GM12878 (cell line): Measurements from ENCODE around the gene GDF3. TPM values are rescaled to one million over a fixed set of nuclear protein-coding genes. Genes with fewer than 3 reads are reported as not detected.

Experiments used
- BMI1 ChIP-seq: fragments of 450-650 bp; IDR thresholded peaks from 2 replicates; pipeline ENCODE4 v1.6.1; 2016; ENCODE audit warnings: mild to moderate bottlenecking, moderate library complexity, borderline replicate concordance
- MTA2 ChIP-seq: fragments of 450-650 bp; IDR thresholded peaks from 2 replicates; pipeline ENCODE4 v1.6.1; 2016; ENCODE audit warnings: low read depth, mild to moderate bottlenecking, moderate library complexity
- MTA3 ChIP-seq: IDR thresholded peaks from 2 replicates; pipeline ENCODE4 v1.6.1; 2012; ENCODE audit warnings: low read length, inconsistent platforms, borderline replicate concordance
- RUNX3 ChIP-seq: IDR thresholded peaks from 2 replicates; pipeline ENCODE4 v1.6.1; 2012; ENCODE audit warnings: low read length, inconsistent platforms
- STAT3 ChIP-seq: IDR thresholded peaks from 2 replicates; pipeline ENCODE4 v1.6.1; 2011; ENCODE audit warnings: low read depth, low read length, improper control_type of control experiment
- polyA plus RNA-seq, 11 experiments: library from polyadenylated mRNA; depleted of rRNA in 4 of 11; unstranded in 6 of 11; stranded (reverse) in 5 of 11; fragments of >200 nt; fragmentation: Nextera tagmentation in 4 of 11; fragmentation: Illumina TruSeq in 1 of 11; extraction: Ambion mirVana in 4 of 11; extraction: Trizol in 1 of 11; gene quantifications; 1 replicate in 1 of 11; 2 replicates in 10 of 11; pipeline versions ENCODE4 v1.2.1 to v1.2.3, GENCODE V29; 2011 to 2016; ENCODE audit warnings: inconsistent platforms in 2 of 11, missing spikeins in 2 of 11, low read depth in 1 of 11
- total RNA-seq, 4 experiments: library from RNA; depleted of rRNA in 3 of 4; stranded (reverse); fragments of >200 nt in 3 of 4; fragmentation: Illumina TruSeq in 1 of 4; extraction: Trizol in 1 of 4; gene quantifications; 2 replicates each; pipeline versions ENCODE4 v1.2.1 to v1.2.3, GENCODE V29; 2013 to 2021
- TF ChIP-seq, protein P1 (sequence below): IDR thresholded peaks from 2 replicates; pipeline ENCODE4 v1.6.1; 2012; ENCODE audit warnings: mild to moderate bottlenecking, low read depth, low read length
- TF ChIP-seq, protein P2 (sequence below): fragments of 450-650 bp; formaldehyde crosslinking; IDR thresholded peaks from 2 replicates; pipeline ENCODE4 v1.4.0; 2022; ENCODE audit warnings: mild to moderate bottlenecking, moderate library complexity
- TF ChIP-seq, protein P3 (sequence below): fragments of 450-650 bp; formaldehyde crosslinking; IDR thresholded peaks from 2 replicates; pipeline ENCODE4 v1.5.0; 2022; ENCODE audit warnings: mild to moderate bottlenecking, missing genetic modification characterization
- TF ChIP-seq, protein P4 (sequence below): IDR thresholded peaks from 2 replicates; pipeline ENCODE4 v1.6.1; 2012; ENCODE audit warnings: low read length, inconsistent platforms

The GDF3 gene
- total and polyA plus RNA-seq, 10 of the 15 experiments (the other 5 are each of a cell fraction or from before 2014, with no cell fraction given): not detected

DNA sequence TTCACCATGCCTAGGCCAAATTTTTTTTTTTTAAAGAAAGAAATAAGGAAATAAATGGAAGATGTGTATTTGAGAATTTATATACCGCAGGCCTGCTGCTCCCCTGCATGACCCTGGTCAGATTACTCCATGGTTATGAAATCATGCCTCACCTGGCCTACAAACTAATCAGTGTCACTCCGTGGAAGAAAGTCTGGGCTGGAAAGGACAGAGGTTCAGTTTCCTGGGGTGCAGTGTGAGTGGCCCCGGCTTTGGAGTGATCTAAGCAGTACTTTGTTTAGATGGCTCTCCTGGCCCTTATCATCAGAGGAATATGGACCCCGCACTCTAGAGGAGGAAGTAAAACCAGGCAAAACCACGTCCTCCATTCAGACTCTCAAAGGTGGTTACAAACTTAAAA, 39.5 kb downstream of the GDF3 start (continued):
- TF ChIP-seq, protein P1, sequence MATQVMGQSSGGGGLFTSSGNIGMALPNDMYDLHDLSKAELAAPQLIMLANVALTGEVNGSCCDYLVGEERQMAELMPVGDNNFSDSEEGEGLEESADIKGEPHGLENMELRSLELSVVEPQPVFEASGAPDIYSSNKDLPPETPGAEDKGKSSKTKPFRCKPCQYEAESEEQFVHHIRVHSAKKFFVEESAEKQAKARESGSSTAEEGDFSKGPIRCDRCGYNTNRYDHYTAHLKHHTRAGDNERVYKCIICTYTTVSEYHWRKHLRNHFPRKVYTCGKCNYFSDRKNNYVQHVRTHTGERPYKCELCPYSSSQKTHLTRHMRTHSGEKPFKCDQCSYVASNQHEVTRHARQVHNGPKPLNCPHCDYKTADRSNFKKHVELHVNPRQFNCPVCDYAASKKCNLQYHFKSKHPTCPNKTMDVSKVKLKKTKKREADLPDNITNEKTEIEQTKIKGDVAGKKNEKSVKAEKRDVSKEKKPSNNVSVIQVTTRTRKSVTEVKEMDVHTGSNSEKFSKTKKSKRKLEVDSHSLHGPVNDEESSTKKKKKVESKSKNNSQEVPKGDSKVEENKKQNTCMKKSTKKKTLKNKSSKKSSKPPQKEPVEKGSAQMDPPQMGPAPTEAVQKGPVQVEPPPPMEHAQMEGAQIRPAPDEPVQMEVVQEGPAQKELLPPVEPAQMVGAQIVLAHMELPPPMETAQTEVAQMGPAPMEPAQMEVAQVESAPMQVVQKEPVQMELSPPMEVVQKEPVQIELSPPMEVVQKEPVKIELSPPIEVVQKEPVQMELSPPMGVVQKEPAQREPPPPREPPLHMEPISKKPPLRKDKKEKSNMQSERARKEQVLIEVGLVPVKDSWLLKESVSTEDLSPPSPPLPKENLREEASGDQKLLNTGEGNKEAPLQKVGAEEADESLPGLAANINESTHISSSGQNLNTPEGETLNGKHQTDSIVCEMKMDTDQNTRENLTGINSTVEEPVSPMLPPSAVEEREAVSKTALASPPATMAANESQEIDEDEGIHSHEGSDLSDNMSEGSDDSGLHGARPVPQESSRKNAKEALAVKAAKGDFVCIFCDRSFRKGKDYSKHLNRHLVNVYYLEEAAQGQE: no peak
- TF ChIP-seq, protein P2, sequence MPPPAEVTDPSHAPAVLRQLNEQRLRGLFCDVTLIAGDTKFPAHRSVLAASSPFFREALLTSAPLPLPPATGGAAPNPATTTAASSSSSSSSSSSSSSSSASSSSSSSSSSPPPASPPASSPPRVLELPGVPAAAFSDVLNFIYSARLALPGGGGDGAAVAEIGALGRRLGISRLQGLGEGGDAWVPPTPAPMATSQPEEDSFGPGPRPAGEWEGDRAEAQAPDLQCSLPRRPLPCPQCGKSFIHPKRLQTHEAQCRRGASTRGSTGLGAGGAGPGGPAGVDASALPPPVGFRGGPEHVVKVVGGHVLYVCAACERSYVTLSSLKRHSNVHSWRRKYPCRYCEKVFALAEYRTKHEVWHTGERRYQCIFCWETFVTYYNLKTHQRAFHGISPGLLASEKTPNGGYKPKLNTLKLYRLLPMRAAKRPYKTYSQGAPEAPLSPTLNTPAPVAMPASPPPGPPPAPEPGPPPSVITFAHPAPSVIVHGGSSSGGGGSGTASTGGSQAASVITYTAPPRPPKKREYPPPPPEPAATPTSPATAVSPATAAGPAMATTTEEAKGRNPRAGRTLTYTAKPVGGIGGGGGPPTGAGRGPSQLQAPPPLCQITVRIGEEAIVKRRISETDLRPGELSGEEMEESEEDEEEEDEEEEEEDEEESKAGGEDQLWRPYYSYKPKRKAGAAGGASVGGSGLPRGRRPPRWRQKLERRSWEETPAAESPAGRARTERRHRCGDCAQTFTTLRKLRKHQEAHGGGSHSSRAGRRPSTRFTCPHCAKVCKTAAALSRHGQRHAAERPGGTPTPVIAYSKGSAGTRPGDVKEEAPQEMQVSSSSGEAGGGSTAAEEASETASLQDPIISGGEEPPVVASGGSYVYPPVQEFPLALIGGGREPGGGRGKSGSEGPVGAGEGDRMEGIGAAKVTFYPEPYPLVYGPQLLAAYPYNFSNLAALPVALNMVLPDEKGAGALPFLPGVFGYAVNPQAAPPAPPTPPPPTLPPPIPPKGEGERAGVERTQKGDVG (CRISPR knock-in tag): no peak
- TF ChIP-seq STAT3: no peak
- TF ChIP-seq RUNX3: no peak
- TF ChIP-seq BMI1: no peak
- TF ChIP-seq MTA3: no peak
- TF ChIP-seq MTA2: no peak
- TF ChIP-seq, protein P3, sequence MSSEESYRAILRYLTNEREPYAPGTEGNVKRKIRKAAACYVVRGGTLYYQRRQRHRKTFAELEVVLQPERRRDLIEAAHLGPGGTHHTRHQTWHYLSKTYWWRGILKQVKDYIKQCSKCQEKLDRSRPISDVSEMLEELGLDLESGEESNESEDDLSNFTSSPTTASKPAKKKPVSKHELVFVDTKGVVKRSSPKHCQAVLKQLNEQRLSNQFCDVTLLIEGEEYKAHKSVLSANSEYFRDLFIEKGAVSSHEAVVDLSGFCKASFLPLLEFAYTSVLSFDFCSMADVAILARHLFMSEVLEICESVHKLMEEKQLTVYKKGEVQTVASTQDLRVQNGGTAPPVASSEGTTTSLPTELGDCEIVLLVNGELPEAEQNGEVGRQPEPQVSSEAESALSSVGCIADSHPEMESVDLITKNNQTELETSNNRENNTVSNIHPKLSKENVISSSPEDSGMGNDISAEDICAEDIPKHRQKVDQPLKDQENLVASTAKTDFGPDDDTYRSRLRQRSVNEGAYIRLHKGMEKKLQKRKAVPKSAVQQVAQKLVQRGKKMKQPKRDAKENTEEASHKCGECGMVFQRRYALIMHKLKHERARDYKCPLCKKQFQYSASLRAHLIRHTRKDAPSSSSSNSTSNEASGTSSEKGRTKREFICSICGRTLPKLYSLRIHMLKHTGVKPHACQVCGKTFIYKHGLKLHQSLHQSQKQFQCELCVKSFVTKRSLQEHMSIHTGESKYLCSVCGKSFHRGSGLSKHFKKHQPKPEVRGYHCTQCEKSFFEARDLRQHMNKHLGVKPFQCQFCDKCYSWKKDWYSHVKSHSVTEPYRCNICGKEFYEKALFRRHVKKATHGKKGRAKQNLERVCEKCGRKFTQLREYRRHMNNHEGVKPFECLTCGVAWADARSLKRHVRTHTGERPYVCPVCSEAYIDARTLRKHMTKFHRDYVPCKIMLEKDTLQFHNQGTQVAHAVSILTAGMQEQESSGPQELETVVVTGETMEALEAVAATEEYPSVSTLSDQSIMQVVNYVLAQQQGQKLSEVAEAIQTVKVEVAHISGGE (CRISPR knock-in tag): no peak
- TF ChIP-seq, protein P4, sequence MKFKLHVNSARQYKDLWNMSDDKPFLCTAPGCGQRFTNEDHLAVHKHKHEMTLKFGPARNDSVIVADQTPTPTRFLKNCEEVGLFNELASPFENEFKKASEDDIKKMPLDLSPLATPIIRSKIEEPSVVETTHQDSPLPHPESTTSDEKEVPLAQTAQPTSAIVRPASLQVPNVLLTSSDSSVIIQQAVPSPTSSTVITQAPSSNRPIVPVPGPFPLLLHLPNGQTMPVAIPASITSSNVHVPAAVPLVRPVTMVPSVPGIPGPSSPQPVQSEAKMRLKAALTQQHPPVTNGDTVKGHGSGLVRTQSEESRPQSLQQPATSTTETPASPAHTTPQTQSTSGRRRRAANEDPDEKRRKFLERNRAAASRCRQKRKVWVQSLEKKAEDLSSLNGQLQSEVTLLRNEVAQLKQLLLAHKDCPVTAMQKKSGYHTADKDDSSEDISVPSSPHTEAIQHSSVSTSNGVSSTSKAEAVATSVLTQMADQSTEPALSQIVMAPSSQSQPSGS: no peak
